Upper lobe of right lung (tissue), 1 donor: ENCODE results near the gene C1orf53. TPM values are rescaled to one million over a fixed set of nuclear protein-coding genes. Genes with fewer than 3 reads are reported as not detected.
A peak's percentile ranks its signal among the peaks of the same experiment; 100 is the strongest.
"Not testable (repeated sequence)": the region's sequence is repeated elsewhere in the genome, so short reads cannot be mapped to it uniquely, and the experiment has no call there.

Experiments
- ATAC-seq: fragments of 200-7000 bp; cut with Tn5 transposase; one replicate; pipeline ENCODE4 v1.9.1; 2020; ENCODE audit warnings: mild to moderate bottlenecking, moderate library complexity
- DNase-seq: peaks from one replicate; pipeline ENCODE4 v3.0.0-alpha.2; 2020
- H3K27ac ChIP-seq: fragments of 200-600 bp; one replicate; pipeline ENCODE4 v1.8.0; 2022
- H3K27me3 ChIP-seq: fragments of 200-600 bp; one replicate; pipeline ENCODE4 v1.8.0; 2022; ENCODE audit warnings: mild to moderate bottlenecking
- H3K36me3 ChIP-seq: fragments of 200-600 bp; one replicate; pipeline ENCODE4 v1.8.0; 2022
- H3K4me1 ChIP-seq: fragments of 200-600 bp; one replicate; pipeline ENCODE4 v1.8.0; 2022
- H3K4me3 ChIP-seq: fragments of 200-600 bp; one replicate; pipeline ENCODE4 v1.8.0; 2022; ENCODE audit warnings: mild to moderate bottlenecking
- H3K9me3 ChIP-seq: fragments of 200-600 bp; one replicate; pipeline ENCODE4 v1.8.0; 2022
- intact Hi-C: fragments of 100-400 bp; cut with DNase I; formaldehyde crosslinking; loops from one replicate; pipeline ENCODE4 v1.11.0; 2022
- total RNA-seq: library from RNA; stranded (reverse); fragmentation: NEBNext Ultra II Directional; extraction: Animal tissue kit (Norgen Biotek cat#: 25700); gene quantifications from one replicate; pipeline ENCODE4 v1.2.1, GENCODE V29; 2021
- TF ChIP-seq, protein P1 (sequence below): fragments of 200-600 bp; IDR thresholded peaks from one replicate; pipeline ENCODE4 v1.8.0; 2022; ENCODE audit warnings: antibody characterized with exemption
- donor health status: DM: no; HTN: yes; CAD: no; lungs with severe emphysema.

The C1orf53 gene
- total RNA-seq, 1 donor from 2014 or later, result 4.0 TPM

GRCh38 chr1:197928849-197929336 is 26.5 kb downstream of the C1orf53 start:
- intact Hi-C loops, result no loop called here
- no peaks in the 10 kb centered on the region for H3K4me1 ChIP-seq
- DNase-seq (no peak), ATAC-seq (peak; percentile 39)
- TF ChIP-seq, protein P1, sequence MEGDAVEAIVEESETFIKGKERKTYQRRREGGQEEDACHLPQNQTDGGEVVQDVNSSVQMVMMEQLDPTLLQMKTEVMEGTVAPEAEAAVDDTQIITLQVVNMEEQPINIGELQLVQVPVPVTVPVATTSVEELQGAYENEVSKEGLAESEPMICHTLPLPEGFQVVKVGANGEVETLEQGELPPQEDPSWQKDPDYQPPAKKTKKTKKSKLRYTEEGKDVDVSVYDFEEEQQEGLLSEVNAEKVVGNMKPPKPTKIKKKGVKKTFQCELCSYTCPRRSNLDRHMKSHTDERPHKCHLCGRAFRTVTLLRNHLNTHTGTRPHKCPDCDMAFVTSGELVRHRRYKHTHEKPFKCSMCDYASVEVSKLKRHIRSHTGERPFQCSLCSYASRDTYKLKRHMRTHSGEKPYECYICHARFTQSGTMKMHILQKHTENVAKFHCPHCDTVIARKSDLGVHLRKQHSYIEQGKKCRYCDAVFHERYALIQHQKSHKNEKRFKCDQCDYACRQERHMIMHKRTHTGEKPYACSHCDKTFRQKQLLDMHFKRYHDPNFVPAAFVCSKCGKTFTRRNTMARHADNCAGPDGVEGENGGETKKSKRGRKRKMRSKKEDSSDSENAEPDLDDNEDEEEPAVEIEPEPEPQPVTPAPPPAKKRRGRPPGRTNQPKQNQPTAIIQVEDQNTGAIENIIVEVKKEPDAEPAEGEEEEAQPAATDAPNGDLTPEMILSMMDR, result no peak
- H3K9me3 ChIP-seq, result no peaks in the 10 kb centered on the region
- H3K27ac ChIP-seq, result no peak overlapping the region
- no peak overlapping the region for H3K4me3 ChIP-seq
- H3K27me3 ChIP-seq, result peaks cover 54% of the 10 kb centered on the region
- H3K36me3 ChIP-seq, result no peaks in the 10 kb centered on the region

- no peaks in the 10 kb centered on the region for H3K9me3 ChIP-seq
- TF ChIP-seq, protein P1, result no peak
- no peaks in the 10 kb centered on the region for H3K36me3 ChIP-seq
- ATAC-seq, result no peak
- H3K4me3 ChIP-seq, result no peak overlapping the region
- H3K27ac ChIP-seq, result no peak overlapping the region
- H3K4me1 ChIP-seq, result no peaks in the 10 kb centered on the region
- intact Hi-C loops, result no loop called here
- DNase-seq, result no peak
- H3K27me3 ChIP-seq, result peaks cover 55% of the 10 kb centered on the region
Measured at GRCh38 chr1:197933016-197933415, 30.6 kb downstream of the C1orf53 start.

GRCh38 chr1:197933647-197934046 is 31.2 kb downstream of the C1orf53 start:
- no peaks in the 10 kb centered on the region for H3K4me1 ChIP-seq
- H3K9me3 ChIP-seq, result no peaks in the 10 kb centered on the region
- intact Hi-C loops, result no loop called here
- DNase-seq (no peak), ATAC-seq (no peak)
- H3K27me3 ChIP-seq, result peaks cover 55% of the 10 kb centered on the region
- no peaks in the 10 kb centered on the region for H3K36me3 ChIP-seq
- H3K4me3 ChIP-seq, result no peak overlapping the region
- TF ChIP-seq, protein P1, result no peak
- H3K27ac ChIP-seq, result no peak overlapping the region

DNA sequence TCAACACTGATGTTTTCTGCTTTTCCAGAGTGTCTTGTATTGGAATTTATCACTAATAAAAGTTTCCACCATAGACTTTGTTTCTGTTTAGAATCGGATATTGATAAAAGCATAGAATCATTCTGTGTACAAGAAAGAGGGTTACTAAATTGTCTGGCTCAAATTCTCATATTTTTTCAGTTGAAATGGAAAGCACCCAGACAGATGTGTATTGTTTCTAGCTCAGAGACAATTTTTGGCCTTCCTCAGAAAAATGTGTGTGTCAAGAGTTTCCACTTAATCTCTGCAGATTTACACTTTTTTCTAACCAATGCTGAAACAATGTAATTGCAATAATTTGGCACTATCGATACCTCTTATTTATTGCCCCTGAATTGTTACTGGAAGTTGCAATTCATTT is 35.0 kb downstream of the C1orf53 start:
- Histone ChIP-seq H3K27ac (no peak overlapping the region), H3K4me3 (no peak overlapping the region), H3K4me1 (no peaks in the 10 kb centered on the region), H3K27me3 (peaks cover 19% of the 10 kb centered on the region), H3K9me3 (no peaks in the 10 kb centered on the region), H3K36me3 (no peaks in the 10 kb centered on the region)
- intact Hi-C loops, result no loop called here
- no peak for DNase-seq
- TF ChIP-seq, protein P1, result no peak
- no peak for ATAC-seq

- Histone ChIP-seq H3K4me1 (no peaks in the 10 kb centered on the region), H3K4me3 (no peak overlapping the region), H3K27ac (no peak overlapping the region), H3K9me3 (no peaks in the 10 kb centered on the region), H3K27me3 (peaks cover 14% of the 10 kb centered on the region), H3K36me3 (no peaks in the 10 kb centered on the region)
- intact Hi-C loops, result no loop called here
- no peak for ATAC-seq
- DNase-seq, result no peak
- TF ChIP-seq, protein P1, result no peak
Measured at GRCh38 chr1:197937892-197938291, 35.5 kb downstream of the C1orf53 start.

DNA sequence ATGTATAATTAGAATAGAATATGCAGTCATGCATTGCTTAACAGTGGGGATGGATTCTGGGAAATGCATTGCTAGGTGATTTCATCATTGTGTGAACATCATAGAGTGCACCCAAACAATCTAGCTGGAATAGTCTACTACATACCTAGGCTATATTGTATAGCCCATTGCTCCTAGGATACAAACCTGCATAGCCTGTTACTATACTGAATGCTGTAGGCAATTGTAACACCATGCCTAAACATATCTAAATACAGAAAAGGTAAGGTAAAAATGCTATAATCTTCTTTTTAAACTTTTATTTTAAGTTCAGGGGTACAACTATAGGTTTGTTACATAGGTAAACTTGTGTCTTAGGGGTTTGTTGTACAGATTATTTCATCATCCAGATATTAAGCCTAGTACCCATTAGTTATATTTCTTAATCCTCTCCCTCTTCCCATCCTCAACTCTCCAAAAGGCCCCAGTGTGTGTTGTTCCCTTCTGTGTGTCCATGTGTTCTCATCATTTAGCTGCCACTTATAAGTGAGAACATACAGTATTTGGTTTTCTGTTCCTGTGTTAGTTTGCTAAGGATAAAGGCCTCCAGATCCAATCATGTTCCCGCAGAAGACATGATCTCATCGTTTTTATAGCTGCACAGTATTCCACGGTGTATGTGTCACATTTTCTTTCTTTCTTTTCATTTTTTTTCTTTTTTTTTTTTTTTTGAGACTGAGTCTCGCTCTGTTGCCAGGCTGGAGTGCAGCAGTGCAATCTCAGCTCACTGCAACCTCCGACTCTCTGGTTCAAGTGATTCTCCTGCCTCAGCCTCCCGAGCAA is 36.9 kb downstream of the C1orf53 start:
- H3K4me1 ChIP-seq, H3K27me3 ChIP-seq, H3K27ac ChIP-seq, intact Hi-C loops, DNase-seq, H3K4me3 ChIP-seq, H3K36me3 ChIP-seq, H3K9me3 ChIP-seq: not testable (repeated sequence)
- ATAC-seq, result peak; percentile 64
